Ectodermal cell (in vitro differentiated cells): ENCODE measurements around the gene TBX21.

Source experiments
- H3K27ac ChIP-seq: 2 replicates; pipeline ENCODE4 v1.7.0; 2013; ENCODE audit warnings: mild to moderate bottlenecking, low read depth, low read length; ENCODE audit not compliant: insufficient read depth, poor library complexity, severe bottlenecking
- H3K27me3 ChIP-seq: 2 replicates; pipeline ENCODE4 v1.7.0; 2013; ENCODE audit warnings: mild to moderate bottlenecking, low read length; ENCODE audit not compliant: insufficient read depth, control insufficient read depth, poor library complexity, severe bottlenecking
- H3K36me3 ChIP-seq: one replicate; pipeline ENCODE4 v1.7.0; 2013; ENCODE audit warnings: low read length; ENCODE audit not compliant: control insufficient read depth, insufficient read depth
- H3K4me1 ChIP-seq: one replicate; pipeline ENCODE4 v1.7.0; 2013; ENCODE audit warnings: low read length; ENCODE audit not compliant: control insufficient read depth, insufficient read depth
- H3K4me3 ChIP-seq: 2 replicates; pipeline ENCODE4 v1.7.0; 2013; ENCODE audit warnings: low read depth, low read length, control low read depth; ENCODE audit not compliant: insufficient read depth
- H3K9me3 ChIP-seq: 2 replicates; pipeline ENCODE4 v1.7.0; 2013; ENCODE audit warnings: mild to moderate bottlenecking, low read length, moderate library complexity; ENCODE audit not compliant: control insufficient read depth
- WGBS, 2 experiments: methylation state at CpG; one replicate each; pipeline ENCODE4 v1.1.7; 2013; ENCODE audit warnings: missing lambda C conversion rate in 2 of 2; 5-methylcytosine and 5-hydroxymethylcytosine counted together

Gene TBX21

GRCh38 chr17:47791025-47791424 is 58.0 kb downstream of the TBX21 start:
- no peaks in the 10 kb centered on the region for H3K4me1 ChIP-seq
- WGBS, 2 experiments: 67 to 76% methylated on average over 2 to 3 of the region's 3 CpGs
- no peak overlapping the region for H3K27ac ChIP-seq
- no peaks in the 10 kb centered on the region for H3K9me3 ChIP-seq
- peaks cover 87% of the 10 kb centered on the region for H3K27me3 ChIP-seq
- no peak overlapping the region for H3K4me3 ChIP-seq
- H3K36me3 ChIP-seq: no peaks in the 10 kb centered on the region

- Histone ChIP-seq H3K27ac (no peak overlapping the region), H3K9me3 (no peaks in the 10 kb centered on the region), H3K27me3 (peaks cover 84% of the 10 kb centered on the region), H3K4me3 (no peak overlapping the region), H3K4me1 (no peaks in the 10 kb centered on the region), H3K36me3 (no peaks in the 10 kb centered on the region)
- 50 to 83% methylated on average over 1 of the region's 1 CpG for WGBS, 2 experiments
These were observed 59.4 kb downstream of the TBX21 start for GRCh38 chr17:47792457-47792856.

- Histone ChIP-seq H3K36me3 (no peaks in the 10 kb centered on the region), H3K4me1 (no peaks in the 10 kb centered on the region), H3K9me3 (no peaks in the 10 kb centered on the region), H3K27me3 (peaks cover 78% of the 10 kb centered on the region), H3K27ac (no peak overlapping the region), H3K4me3 (no peak overlapping the region)
- WGBS, 2 experiments: 64 to 66% methylated on average over 6 of the region's 6 CpGs
These were observed 59.9 kb downstream of the TBX21 start for GRCh38 chr17:47792979-47793378.
